Ishikawa (cell line): ENCODE data around the gene NF1.

ENCODE experiments used
- EP300 ChIP-seq: IDR thresholded peaks from 2 replicates; pipeline ENCODE4 v1.6.1; 2012; ENCODE audit warnings: borderline replicate concordance
- FOXM1 ChIP-seq: IDR thresholded peaks from 2 replicates; pipeline ENCODE4 v1.6.1; 2012; ENCODE audit warnings: low read depth, borderline replicate concordance
- REST ChIP-seq: IDR thresholded peaks from 2 replicates; pipeline ENCODE4 v1.6.1; 2012; ENCODE audit warnings: low read depth, mild to moderate bottlenecking
- TAF1 ChIP-seq: IDR thresholded peaks from 2 replicates; pipeline ENCODE4 v1.6.1; 2012; ENCODE audit warnings: low read depth, mild to moderate bottlenecking
- TCF12 ChIP-seq: IDR thresholded peaks from 2 replicates; pipeline ENCODE4 v1.6.1; 2012; ENCODE audit warnings: low read depth
- USF1 ChIP-seq: IDR thresholded peaks from 2 replicates; pipeline ENCODE4 v1.6.1; 2012
- YY1 ChIP-seq: IDR thresholded peaks from 2 replicates; pipeline ENCODE4 v1.6.1; 2012; ENCODE audit warnings: low read depth
- ZBTB7A ChIP-seq: IDR thresholded peaks from 2 replicates; pipeline ENCODE4 v1.6.1; 2012; ENCODE audit warnings: low read depth

- TF ChIP-seq EP300 (no peak), USF1 (no peak), FOXM1 (no peak), YY1 (no peak), TAF1 (no peak), TCF12 (no peak), REST (no peak), ZBTB7A (no peak)
Measured at GRCh38 chr17:31224366-31224765, 129.6 kb downstream of the NF1 start.
